Osteoblast (primary cell): ENCODE measurements around the gene TNRC18. TPM values are rescaled to one million over a fixed set of nuclear protein-coding genes. Genes with fewer than 3 reads are reported as not detected.
A peak's percentile ranks its signal among the peaks of the same experiment; 100 is the strongest.

Source experiments
- DNase-seq: peaks from one replicate; pipeline ENCODE4 v3.0.0; 2011; ENCODE audit warnings: low spot score, mixed read lengths; ENCODE audit not compliant: insufficient read length; ENCODE audit errors: missing footprints
- H2AFZ ChIP-seq: 2 replicates; pipeline ENCODE4 v1.6.0; 2011; ENCODE audit warnings: mild to moderate bottlenecking, low read length
- H3K27ac ChIP-seq: 2 replicates; pipeline ENCODE4 v1.5.1; 2011; ENCODE audit warnings: mild to moderate bottlenecking, low read depth, low read length, moderate library complexity
- H3K27me3 ChIP-seq: 2 replicates; pipeline ENCODE4 v1.6.0; 2012; ENCODE audit warnings: mild to moderate bottlenecking, control low read depth, inconsistent platforms, low read length, moderate library complexity; ENCODE audit not compliant: insufficient read depth
- H3K36me3 ChIP-seq: 2 replicates; pipeline ENCODE4 v1.5.1; 2011; ENCODE audit warnings: mild to moderate bottlenecking, low read length, control low read depth, moderate library complexity; ENCODE audit not compliant: insufficient read depth
- H3K4me1 ChIP-seq: 2 replicates; pipeline ENCODE4 v1.5.1; 2011; ENCODE audit warnings: mild to moderate bottlenecking, low read length, control low read depth, moderate library complexity; ENCODE audit not compliant: insufficient read depth
- H3K4me2 ChIP-seq: 2 replicates; pipeline ENCODE4 v1.6.0; 2011; ENCODE audit warnings: mild to moderate bottlenecking, low read length; ENCODE audit not compliant: insufficient read depth
- H3K4me3 ChIP-seq: fragments of 200-600 bp; sonication (generic); 3 replicates; pipeline ENCODE4 v1.5.1; 2012; ENCODE audit warnings: mild to moderate bottlenecking, low read length, inconsistent platforms; ENCODE audit not compliant: insufficient read depth
- H3K79me2 ChIP-seq: 2 replicates; pipeline ENCODE4 v1.6.0; 2012; ENCODE audit warnings: mild to moderate bottlenecking, low read length, control low read depth, inconsistent platforms; ENCODE audit not compliant: insufficient read depth
- H3K9me3 ChIP-seq: 2 replicates; pipeline ENCODE4 v1.5.1; 2011; ENCODE audit warnings: low read depth, low read length, control low read depth
- H4K20me1 ChIP-seq: 2 replicates; pipeline ENCODE4 v1.6.0; 2012; ENCODE audit warnings: mild to moderate bottlenecking, low read length, control low read depth; ENCODE audit not compliant: insufficient read depth
- total RNA-seq: library from RNA; depleted of rRNA; stranded (reverse); fragments of >200 nt; gene quantifications from 2 replicates; pipeline ENCODE4 v1.2.3, GENCODE V29; 2012
- TF ChIP-seq, protein P1 (sequence below): IDR thresholded peaks from 2 replicates; pipeline ENCODE4 v1.5.1; 2011; ENCODE audit warnings: mild to moderate bottlenecking, low read depth, low read length, moderate library complexity; ENCODE audit errors: extremely low read depth

The TNRC18 gene
- total RNA-seq, 1 donor, result 83.6 TPM

DNA sequence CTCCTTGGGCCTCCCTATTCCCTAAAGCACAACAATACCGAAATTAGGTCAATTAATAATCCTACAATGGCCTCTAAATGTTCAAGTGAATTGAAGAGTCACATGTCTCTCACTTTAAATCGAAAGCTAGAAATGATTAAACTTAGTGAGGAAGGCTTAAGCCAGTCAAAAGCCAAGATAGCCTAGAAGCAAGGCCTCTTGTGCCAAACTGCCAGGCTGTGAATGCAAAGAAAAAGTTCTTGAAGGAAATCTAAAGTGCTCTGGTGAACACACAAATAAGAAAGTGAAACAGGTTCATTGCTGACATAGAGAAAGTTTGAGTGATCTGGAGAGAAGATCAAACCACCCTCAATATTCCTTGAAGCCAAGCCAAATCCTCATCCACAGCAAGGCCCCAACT lies 83.7 kb downstream of the TNRC18 start:
- Histone ChIP-seq H4K20me1 (peaks cover 31% of the 10 kb centered on the region), H3K4me1 (no peaks in the 10 kb centered on the region), H3K4me2 (no peak overlapping the region), H3K27me3 (no peaks in the 10 kb centered on the region), H3K79me2 (peaks cover 65% of the 10 kb centered on the region), H2AFZ (no peak overlapping the region), H3K9me3 (no peaks in the 10 kb centered on the region), H3K4me3 (no peak overlapping the region), H3K27ac (no peak overlapping the region), H3K36me3 (peaks cover 78% of the 10 kb centered on the region)
- TF ChIP-seq, protein P1, sequence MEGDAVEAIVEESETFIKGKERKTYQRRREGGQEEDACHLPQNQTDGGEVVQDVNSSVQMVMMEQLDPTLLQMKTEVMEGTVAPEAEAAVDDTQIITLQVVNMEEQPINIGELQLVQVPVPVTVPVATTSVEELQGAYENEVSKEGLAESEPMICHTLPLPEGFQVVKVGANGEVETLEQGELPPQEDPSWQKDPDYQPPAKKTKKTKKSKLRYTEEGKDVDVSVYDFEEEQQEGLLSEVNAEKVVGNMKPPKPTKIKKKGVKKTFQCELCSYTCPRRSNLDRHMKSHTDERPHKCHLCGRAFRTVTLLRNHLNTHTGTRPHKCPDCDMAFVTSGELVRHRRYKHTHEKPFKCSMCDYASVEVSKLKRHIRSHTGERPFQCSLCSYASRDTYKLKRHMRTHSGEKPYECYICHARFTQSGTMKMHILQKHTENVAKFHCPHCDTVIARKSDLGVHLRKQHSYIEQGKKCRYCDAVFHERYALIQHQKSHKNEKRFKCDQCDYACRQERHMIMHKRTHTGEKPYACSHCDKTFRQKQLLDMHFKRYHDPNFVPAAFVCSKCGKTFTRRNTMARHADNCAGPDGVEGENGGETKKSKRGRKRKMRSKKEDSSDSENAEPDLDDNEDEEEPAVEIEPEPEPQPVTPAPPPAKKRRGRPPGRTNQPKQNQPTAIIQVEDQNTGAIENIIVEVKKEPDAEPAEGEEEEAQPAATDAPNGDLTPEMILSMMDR, result no peak
- DNase-seq, result peak; percentile 4

DNA sequence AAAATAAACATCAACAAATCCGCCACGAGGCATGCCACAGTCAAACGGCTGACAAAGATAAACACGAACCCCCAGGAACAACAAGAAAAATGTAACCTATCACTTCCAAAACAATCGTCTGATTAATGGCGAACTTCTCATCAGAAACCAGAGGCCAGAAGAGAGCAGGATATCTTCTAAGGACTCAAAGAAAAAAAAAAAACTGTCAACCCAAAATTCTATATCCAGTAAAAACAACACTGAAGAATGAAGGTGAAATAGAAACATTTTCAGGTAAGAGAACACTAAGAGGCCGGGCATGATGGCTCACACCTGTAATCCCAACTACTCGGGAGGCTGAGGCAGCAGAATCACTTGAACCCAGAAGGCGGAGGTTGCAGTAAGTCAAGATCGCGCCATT lies 86.6 kb downstream of the TNRC18 start:
- peaks cover 70% of the 10 kb centered on the region for H3K79me2 ChIP-seq
- peaks cover 62% of the 10 kb centered on the region for H3K36me3 ChIP-seq

DNA sequence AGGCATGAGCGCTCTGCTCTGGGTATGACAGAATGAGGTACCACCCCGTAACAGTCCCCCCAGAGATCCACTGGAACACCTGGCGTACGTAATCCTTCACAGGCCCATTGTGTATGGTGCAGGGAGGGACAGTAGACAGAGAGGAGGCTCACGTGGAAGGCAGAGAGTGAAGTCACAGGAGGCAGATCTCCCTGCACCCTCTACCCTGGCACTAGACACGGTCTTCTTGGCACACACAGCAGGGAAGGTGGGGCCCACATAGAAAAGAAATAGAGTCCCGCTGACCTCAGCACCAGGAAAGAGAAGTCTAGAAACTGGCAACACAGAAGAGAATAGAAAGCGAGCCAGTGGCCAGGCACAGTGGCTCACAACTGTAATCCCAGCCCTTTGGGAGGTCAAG lies 89.0 kb downstream of the TNRC18 start:
- TF ChIP-seq, protein P1, result no peak
- H3K9me3 ChIP-seq, result no peaks in the 10 kb centered on the region
- H3K36me3 ChIP-seq, result peaks cover 69% of the 10 kb centered on the region
- no peak overlapping the region for H3K4me3 ChIP-seq
- H3K4me2 ChIP-seq, result no peak overlapping the region
- H3K79me2 ChIP-seq, result peaks cover 70% of the 10 kb centered on the region
- peak; percentile 82 for DNase-seq
- H3K4me1 ChIP-seq, result no peaks in the 10 kb centered on the region
- no peaks in the 10 kb centered on the region for H3K27me3 ChIP-seq
- H4K20me1 ChIP-seq, result peaks cover 39% of the 10 kb centered on the region
- no peak overlapping the region for H3K27ac ChIP-seq
- H2AFZ ChIP-seq, result no peak overlapping the region

More for the DNA sequence above, 86.6 kb downstream of the TNRC18 start:
- H3K4me3 ChIP-seq, result no peak overlapping the region
- TF ChIP-seq, protein P1, result no peak
- no peak overlapping the region for H3K27ac ChIP-seq
- H2AFZ ChIP-seq, result no peak overlapping the region
- H4K20me1 ChIP-seq, result peaks cover 30% of the 10 kb centered on the region
- H3K4me2 ChIP-seq, result no peak overlapping the region
- no peaks in the 10 kb centered on the region for H3K27me3 ChIP-seq
- DNase-seq, result peak; percentile 18
- H3K4me1 ChIP-seq, result no peaks in the 10 kb centered on the region
- no peaks in the 10 kb centered on the region for H3K9me3 ChIP-seq

DNA sequence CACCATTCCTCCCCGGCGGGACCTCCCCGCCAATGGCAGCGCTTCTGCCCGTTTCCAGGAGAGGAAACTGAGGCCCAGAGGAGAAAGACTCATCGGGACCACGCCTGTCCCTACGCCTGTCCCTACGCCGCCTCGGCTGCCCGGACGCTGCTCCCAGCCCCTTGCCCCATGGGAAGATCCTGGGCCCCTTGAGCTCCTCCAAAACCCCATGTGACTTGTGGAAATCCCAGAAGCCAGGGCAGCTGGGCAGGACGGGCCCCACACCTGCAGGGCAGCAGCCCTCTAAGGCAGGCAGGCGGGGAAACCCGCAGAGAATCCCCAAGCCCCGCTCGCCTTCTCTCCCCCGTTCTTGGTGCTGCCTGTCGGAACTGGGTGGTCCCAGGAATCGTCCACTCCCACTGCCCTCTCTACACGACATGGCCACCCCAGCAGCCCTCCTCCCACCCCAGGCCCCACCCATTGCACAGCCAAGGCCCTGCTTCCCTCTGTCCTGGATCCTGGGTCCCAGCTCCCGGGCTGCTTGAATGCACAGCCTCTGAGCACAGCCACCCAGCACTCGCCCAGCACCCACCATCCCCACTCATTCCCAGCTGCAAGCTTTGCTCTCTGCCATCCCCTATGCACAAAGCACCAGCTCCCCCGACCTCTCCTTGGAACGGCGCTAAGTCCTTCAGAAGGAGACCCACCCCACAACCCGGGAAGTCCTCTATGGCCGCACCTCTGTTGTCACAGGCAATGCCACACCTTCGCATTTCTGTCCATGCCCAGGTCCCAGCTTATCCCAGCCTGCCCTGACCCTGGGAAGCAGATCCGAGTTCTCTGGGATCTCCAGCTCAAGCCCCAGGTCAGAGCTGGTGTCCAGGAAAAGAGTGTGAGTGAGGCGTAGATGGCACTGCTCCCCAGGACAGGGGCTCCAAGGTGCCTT lies 90.3 kb downstream of the TNRC18 start:
- Histone ChIP-seq H3K36me3 (peaks cover 68% of the 10 kb centered on the region), H3K4me2 (no peak overlapping the region), H3K79me2 (peaks cover 65% of the 10 kb centered on the region), H2AFZ (no peak overlapping the region), H4K20me1 (peaks cover 36% of the 10 kb centered on the region), H3K4me3 (no peak overlapping the region), H3K27ac (no peak overlapping the region), H3K4me1 (no peaks in the 10 kb centered on the region), H3K27me3 (no peaks in the 10 kb centered on the region), H3K9me3 (no peaks in the 10 kb centered on the region)
- peak; percentile 69 for DNase-seq
- TF ChIP-seq, protein P1, result no peak
